T-helper 22 cell (primary cell): ENCODE data around the gene TDRD12.
A peak's percentile ranks its signal among the peaks of the same experiment; 100 is the strongest.

Experiments used
- DNase-seq: peaks from one replicate; pipeline ENCODE4 v3.0.0-alpha.2; 2020; ENCODE audit warnings: low read depth

Gene TDRD12, protein sequence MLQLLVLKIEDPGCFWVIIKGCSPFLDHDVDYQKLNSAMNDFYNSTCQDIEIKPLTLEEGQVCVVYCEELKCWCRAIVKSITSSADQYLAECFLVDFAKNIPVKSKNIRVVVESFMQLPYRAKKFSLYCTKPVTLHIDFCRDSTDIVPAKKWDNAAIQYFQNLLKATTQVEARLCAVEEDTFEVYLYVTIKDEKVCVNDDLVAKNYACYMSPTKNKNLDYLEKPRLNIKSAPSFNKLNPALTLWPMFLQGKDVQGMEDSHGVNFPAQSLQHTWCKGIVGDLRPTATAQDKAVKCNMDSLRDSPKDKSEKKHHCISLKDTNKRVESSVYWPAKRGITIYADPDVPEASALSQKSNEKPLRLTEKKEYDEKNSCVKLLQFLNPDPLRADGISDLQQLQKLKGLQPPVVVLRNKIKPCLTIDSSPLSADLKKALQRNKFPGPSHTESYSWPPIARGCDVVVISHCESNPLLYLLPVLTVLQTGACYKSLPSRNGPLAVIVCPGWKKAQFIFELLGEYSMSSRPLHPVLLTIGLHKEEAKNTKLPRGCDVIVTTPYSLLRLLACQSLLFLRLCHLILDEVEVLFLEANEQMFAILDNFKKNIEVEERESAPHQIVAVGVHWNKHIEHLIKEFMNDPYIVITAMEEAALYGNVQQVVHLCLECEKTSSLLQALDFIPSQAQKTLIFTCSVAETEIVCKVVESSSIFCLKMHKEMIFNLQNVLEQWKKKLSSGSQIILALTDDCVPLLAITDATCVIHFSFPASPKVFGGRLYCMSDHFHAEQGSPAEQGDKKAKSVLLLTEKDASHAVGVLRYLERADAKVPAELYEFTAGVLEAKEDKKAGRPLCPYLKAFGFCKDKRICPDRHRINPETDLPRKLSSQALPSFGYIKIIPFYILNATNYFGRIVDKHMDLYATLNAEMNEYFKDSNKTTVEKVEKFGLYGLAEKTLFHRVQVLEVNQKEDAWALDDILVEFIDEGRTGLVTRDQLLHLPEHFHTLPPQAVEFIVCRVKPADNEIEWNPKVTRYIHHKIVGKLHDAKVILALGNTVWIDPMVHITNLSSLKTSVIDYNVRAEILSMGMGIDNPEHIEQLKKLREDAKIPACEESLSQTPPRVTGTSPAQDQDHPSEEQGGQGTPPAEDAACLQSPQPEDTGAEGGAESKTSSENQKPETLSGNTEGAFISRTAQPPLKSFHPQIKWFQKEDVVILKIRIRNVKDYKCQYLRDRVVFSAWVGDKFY (N-terminal part only)

GRCh38 chr19:32719611-32720059 lies at the start of gene TDRD12:
Gene TDRD12 (plus strand): TSS chr19:32719767. CDS start chr19:32720073, 306 bp downstream.
- DNase-seq = no peak

DNA sequence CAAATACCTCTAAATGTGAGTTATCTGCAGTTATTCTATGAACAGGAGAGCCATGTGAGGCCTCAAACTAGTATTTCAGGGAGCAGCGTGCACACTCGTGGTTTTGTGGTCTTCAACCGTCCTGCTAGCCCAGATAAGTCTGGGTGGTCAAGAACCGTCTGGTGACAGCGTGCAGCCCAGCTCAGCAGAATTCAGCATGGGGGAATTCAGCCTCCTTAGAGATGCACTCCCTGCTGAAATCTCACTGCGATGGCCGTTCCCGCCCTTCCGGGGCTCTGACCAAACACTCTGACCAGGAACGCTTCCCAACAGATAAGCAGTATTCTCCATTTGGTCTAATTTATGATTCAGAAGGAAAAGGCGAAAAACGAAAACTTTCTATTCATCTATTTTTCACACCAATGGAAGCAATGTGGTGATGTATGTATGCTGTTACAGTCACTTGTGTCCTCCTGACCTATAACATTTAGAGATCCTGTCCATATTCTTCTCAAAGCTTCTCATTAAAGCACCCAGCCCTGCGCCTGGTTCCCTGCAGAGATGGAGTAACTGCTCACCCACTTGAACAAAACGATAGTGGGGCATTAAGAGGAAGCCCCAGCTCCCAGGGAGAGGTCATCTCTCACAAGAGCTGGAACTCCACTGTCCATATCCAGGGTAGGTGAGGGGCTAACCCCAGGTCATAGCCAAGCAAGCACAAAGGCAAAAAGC lies 47.5 kb upstream of the TDRD12 start:
- no peak for DNase-seq

GRCh38 chr19:32672841-32673240 lies 46.7 kb upstream of the TDRD12 start:
- no peak for DNase-seq

DNA sequence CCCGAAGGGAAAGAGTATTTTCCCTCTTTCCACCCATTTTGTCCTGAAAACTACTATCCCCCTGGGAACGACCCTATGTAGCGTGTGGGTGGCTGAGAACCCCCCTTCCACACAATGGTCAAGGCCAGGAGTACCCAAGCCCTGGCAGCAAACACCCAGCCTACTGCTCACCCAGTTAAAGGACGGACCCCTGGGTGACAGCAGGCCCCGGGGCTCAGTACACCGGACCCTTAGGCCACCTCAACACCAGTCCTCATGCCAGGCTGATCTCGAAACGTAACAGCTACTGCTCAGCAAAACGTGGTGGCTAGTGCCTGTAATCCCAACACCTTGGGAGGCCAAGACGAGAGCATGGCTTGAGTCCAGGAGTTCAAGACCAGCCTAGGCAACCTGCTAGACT lies 46.0 kb upstream of the TDRD12 start:
- no peak for DNase-seq

DNA sequence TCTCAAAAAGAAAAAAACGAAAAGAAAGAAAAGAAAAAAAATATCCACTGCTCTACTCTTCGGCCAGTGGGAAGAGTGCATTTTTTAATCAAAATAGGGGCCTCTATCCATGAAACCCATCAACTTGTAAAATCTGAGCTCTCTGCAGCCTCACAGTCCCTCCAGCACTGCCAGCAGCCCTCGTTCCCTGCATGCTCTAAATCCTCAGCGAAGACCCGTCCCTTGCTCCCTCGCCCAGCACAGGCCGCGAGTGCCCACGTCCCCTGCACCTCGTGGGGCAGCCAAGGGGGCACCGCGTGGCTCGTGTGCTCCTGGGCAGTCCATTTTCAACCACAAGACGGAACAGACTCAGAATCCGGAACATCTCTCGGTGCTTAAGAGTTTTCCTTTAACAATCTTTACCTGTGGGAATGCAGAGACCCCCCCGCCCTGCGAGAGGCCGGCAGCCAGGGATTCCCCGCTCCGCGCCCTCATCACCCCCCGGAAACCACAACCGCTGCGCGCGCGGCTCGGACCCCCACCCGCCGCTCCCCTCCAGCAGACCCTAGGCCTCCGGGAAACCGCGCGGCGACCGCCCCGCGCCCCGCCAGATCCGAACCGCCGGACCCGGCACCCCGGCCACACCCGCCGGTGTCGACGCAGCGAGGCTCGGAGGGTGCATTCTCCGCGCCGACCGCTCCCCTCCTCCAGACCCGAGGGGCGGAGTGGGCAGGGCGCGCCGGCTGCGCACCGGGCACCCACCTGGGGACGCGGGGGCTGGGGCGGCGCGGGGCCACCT lies 45.2 kb upstream of the TDRD12 start:
- no peak for DNase-seq

DNA sequence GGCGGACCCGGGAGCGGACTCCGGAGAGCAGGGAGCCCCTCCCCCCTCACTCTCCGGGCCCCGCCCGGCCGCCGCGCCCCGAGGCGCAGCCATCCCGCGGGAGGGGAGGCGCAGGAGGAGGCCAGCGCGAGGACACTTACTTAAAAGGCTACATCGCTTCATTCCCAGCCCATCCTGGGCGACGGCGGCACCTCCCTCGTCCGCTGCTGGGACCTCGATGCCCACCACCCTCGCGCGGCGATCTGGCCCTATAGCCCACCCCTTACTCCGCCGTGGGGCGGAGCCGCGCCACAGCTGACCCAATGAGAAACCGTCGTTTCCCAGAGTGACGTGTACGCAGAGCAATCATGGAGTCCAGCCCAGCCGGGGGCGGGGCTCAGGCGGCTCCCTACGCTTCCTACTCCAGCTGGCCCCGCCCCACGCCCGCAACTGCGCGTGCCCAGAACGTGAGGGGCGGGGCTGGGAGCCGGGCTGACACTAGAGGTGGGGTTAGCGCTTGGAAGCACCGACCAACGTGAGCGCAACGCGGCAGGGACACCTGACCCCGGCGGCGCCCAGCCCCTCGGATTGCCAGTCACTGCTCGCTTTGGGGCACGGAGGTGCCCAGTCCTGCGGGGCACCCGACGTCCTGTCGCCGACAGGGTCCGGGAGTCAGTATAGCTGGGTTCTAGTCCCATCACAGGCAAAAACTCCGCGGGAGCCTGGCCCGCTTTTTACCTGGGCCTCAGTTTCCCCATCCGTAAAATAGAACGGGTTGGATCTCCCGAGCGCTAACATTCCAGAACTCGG lies 44.4 kb upstream of the TDRD12 start, which contains the start of gene ANKRD27:
TSS of gene ANKRD27 (minus strand) at position 250 of the 789 bp plus-strand sequence. CDS start 16,165 bp downstream, outside the sequence.
- DNase-seq = peak; percentile 94

DNA sequence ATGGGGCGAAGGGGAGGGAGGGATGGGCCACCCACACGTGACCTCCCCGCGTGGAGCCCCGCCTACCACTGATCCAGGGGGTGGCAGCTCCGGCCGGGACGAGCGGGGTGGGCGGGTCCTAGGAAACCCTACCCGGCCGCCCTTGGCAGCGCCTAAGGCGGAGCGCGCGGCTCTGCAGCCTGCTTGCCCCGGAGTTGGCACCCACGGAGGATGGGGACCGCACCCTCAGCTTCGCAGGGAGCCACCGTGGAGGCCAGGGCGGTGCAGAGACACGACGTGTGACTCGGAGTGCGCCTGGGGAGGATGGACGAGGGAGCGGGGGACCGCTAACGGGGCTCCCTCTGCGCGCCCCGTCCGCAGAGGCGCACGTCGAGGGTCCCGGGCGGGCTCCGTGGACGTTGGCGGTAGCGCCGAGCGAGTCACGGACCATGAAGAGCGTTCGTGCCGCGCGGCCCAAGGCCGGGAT lies 43.8 kb upstream of the TDRD12 start, which contains the start of gene RGS9BP:
TSS of gene RGS9BP (plus strand) at position 129 of the 466 bp plus-strand sequence. CDS start 416 bp downstream, outside the sequence.
- peak; percentile 69 for DNase-seq

DNA sequence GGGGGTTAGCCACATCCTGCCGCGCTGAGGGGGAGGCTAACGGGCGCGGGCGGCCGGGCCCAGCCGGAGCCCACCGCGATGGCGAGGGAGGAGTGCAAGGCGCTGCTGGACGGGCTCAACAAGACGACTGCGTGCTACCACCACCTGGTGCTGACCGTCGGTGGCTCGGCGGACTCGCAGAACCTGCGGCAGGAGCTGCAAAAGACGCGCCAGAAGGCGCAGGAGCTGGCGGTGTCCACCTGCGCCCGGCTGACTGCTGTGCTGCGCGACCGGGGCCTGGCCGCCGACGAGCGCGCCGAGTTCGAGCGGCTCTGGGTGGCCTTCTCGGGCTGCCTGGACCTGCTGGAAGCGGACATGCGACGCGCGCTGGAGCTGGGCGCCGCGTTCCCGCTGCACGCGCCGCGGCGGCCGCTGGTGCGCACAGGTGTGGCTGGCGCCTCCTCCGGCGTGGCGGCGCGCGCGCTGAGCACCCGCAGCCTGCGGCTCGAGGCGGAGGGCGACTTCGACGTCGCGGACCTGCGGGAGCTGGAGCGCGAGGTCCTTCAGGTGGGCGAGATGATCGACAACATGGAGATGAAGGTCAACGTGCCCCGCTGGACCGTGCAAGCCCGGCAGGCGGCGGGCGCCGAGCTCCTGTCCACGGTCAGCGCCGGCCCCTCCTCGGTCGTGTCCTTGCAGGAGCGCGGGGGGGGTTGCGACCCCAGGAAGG lies 43.2 kb upstream of the TDRD12 start:
- DNase-seq = no peak

- no peak for DNase-seq
Observed at GRCh38 chr19:32676895-32677359, 42.6 kb upstream of the TDRD12 start.

DNA sequence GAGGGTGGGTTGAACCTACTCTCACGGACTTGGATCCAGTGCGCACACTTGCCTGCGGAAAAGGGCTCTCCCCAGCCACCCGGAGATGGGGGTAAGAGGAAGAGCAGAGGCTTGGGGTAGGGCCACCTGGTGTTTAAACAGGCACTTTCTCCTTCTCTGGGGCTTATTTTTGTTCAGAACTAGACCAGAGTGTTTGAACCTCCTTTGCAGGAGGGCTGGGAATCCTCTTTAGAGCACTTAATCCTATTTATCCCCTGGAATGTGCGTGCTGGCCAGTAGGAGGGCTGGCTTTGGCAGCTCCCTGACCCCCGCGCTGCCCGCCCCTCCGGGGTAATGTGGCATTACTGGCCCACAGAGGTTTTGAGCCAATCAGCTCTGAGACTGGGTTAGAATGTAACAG lies 41.9 kb upstream of the TDRD12 start:
- no peak for DNase-seq

DNA sequence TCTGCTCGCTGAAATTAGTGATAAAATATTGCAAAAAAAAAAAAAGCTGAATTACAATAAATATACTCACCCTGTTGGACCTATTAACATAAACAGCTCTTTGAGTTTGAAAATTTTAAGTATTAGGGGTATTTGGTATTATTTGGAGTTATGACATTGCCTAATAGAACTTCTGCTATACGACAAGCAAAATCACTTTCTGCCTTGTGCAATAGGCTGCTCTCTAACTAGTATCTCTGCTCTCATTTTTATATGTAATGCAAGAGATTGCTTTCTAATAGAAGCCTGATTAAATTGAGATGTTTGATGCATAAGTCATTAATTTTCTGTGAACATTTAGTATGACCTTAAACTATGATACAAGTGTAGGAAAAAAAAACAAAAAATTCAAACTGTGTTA lies 38.6 kb upstream of the TDRD12 start:
- no peak for DNase-seq

DNA sequence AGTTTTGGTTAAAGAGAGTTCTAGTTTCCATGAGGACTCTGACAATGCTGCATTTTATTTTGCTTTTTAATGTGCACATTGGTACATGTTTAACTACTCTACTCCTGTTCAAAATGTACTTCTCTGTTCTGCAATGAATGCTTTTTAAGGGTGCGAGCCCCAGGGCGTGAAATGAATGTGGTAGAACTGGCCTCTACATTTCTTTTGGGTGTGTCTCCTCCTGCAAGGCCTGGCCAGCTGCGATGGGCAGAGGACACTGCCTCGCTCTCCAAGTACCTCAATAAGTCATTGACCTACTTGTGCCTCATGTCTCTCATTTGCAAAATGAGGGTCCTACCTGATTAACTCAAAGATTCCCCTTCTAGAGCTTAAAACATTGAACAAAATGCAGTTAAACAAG lies 37.2 kb upstream of the TDRD12 start:
- no peak for DNase-seq

GRCh38 chr19:32686847-32687475 lies 32.6 kb upstream of the TDRD12 start:
- DNase-seq = no peak

DNA sequence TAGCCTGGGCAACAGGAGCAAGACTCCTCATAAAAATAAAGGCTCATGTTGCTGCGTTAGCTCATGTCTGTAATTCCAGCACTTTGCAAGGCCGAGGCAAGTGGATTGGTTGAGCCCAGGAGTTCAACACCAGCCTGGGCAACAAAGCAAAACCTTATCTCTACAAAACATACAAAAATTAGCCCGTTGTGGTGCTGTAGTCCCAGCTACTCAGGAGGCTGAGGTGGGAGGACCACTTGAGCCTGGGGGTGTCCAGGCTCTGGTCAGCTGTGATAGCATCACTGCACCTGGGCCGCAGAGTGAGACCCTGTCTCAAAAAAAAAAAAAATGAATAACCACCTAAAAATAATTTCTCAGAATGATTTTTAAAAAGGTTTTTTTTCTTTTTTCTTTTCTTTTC lies 31.9 kb upstream of the TDRD12 start:
- DNase-seq = no peak

DNA sequence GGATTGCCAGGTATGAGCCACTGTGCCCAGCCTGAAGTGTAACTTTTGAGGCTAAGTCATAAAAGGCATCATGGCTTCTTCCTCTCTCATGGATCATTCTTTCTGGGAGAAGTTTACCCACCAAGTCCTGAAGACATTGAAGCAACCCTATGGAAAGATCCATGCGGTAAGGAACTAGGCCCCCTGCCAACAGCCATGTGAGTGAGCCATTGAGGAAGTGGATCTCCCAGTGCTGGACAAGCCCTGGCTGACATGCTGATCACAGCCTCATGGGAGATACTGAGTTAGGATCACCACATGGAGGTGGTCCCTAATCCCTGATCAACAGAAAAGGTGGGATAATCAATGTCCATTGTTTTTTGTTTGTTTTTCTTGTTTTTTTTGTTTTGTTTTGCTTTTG lies 31.3 kb upstream of the TDRD12 start:
- DNase-seq = no peak

DNA sequence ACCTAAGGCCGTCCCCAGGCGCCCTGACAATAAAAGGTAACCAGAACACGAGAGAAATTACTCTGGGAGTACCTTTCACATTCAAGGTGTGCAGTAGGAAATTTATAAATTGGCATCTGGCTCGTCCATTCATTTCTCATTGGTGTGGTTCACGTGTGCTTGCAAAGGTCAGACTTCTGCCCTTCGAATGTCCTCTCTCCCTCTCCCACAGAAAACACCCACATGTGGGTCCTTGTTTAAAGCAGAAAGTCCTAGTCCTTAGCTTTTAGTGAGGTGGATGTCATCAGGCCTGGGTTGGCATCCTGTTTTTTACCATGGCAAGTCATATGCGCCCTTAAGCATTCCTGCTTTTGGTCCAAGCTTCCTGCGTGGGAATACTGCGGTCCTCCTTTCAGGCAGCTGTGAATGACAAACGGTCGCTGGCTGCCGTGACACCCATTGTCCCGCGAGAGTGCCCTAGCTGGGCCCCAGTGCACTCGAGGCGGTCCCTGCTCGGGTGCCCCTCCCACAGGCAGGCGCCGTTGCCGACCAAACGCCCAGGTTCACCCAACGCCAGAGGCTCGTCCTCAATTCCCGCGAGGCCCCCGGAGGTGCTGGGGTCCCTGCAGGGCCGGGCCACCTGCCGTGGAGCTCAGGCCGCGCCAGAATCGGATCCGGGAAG lies 28.1 kb upstream of the TDRD12 start, which contains the start of gene NUDT19:
TSS of gene NUDT19 (plus strand) at position 531 of the 661 bp plus-strand sequence. CDS start 140 bp downstream, outside the sequence.
- DNase-seq = peak; percentile 50

DNA sequence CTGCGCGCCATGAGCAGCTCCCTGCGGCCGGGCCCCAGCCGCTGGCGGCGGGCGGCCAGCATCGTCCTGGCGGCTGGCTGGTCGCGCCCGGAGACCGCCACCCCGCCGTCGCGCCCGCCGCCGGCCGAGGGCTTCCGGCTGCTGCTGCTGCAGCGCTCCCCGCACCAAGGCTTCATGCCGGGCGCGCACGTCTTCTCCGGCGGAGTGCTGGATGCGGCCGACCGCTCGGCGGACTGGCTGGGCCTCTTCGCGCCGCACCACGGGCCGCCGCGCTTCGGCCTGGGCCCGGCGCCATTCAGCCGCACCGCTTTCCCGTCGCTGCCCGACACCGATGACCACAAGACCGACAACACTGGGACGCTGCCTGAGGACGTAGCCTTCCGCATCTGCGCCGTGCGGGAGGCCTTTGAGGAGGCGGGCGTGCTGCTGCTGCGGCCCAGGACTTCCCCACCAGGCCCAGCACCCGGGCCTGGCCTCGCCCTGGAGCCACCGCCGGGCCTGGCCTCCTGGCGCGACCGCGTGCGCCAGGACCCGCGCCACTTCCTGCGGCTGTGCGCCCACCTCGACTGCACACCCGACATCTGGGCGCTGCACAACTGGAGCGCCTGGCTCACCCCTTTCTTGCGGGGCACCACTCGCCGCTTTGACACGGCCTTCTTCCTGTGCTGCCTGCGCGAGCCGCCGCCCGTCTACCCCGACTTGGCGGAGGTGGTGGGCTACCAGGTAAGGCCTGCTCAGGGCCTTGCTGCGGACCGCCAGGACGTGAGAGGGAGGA lies 27.4 kb upstream of the TDRD12 start:
- peak; percentile 27 for DNase-seq
